Body of pancreas (tissue), 4 donors: ENCODE measurements around the gene DAZAP1.

ENCODE experiments used
- CTCF ChIP-seq, 7 experiments: fragments of 450-650 bp in 4 of 7; fragments of 200-600 bp in 3 of 7; sonication (generic) in 3 of 7; IDR thresholded peaks; one replicate each; pipeline ENCODE4 v1.5.1; 2016 to 2019; ENCODE audit warnings: antibody characterized with exemption in 7 of 7
- POLR2A ChIP-seq, 3 donors: fragments of 450-650 bp; IDR thresholded peaks; one replicate each; pipeline ENCODE4 v1.6.1; 2016; ENCODE audit warnings: antibody characterized with exemption in 3 of 3, mild to moderate bottlenecking in 2 of 3

DNA sequence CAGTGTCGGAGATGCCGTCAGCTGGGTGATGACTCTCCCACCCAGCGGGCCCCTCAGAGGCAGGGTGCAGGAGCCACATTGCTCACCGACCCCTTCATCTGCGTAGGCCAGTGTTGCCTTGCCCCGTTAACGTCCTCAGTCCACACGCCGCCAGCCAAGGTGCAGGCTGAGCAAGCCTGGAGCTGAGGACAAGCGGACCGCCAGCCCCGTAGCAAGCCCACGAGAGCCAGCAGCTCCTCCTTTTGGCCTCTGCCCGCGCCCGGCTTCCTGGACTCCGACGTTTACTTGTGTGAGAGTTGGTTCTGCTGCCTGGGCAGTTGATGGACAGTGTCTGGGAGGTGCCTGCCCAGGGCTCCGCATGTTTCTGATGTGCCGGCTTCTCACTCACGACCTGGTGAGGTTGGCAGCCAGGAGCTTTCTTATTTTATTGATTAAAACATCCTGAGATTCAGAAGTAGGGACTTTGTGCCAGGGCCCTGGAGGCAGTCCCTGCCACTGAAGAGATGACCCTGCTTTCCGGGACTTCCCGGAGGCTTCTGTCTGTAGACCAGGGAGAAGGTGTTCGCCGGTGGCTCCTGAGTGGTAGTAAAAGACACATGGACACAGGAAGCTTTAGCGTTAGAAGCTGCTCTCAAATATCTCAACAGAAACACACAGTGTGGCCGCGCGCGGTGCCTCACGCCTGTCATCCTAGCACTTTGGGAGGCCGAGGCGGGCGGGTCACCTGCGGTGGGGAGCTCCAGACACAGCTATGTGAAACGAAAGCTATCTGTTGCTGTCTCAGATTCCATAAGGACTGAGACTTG, 5.8 kb downstream of the DAZAP1 start:
- TF ChIP-seq CTCF (IDR thresholded peaks at IDR 0.05): no peak
- no peak for TF ChIP-seq POLR2A (IDR thresholded peaks at IDR 0.05)
